ENCODE data around the gene ARHGAP23. TPM values are rescaled to one million over a fixed set of nuclear protein-coding genes. Genes with fewer than 3 reads are reported as not detected.

Gene ARHGAP23
- total RNA-seq, 1 experiment from 2014 or later = 32.0 TPM

GRCh38 chr17:38551121-38551520 lies 122.9 kb downstream of the ARHGAP23 start:
- DNase-seq (ENCODE audit: low read depth) = no peak

GRCh38 chr17:38552343-38552742 lies 124.1 kb downstream of the ARHGAP23 start:
- no peak for DNase-seq (ENCODE audit: low read depth)

DNA sequence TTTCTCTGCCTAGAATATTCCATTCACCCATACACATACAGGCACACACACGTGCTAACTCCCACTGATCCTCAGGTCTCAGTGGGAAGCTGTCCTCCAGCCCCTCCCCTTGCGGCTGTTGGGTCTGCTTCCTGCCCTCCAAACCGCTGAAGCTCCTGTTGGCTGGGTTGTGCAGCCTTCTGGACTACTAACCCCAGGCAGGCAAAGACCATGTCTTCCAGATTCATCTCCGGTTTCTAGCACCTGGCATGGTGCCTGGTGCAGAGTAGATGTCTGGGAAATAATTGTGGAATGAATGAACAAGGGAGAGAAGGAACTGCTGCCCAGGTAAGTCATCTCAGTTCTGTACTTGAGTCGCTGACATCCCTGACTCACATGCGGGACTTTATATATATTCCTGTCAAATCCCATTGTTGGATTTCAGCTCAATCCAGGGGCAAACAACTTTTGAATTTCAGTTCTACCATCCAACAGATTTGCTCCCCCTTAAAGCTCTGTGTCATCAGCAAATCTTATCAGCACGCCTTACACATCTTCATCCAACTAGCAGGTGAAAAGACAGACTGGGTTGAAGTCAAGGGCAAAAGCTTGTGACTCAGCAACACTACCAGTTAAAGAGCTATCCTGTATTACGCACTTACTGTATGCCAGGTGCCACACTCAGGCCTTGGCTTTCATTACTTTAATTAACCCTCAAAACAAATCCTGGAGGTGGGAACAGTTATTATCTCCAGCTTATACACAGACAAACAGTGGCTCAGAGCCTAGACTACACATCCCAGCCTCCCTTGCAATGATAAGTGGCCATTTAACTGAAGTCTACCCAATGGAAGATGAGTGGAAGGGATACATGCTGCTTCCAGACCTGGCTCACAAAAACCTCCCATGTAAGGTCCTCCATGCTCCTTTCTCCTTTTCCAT lies 126.4 kb downstream of the ARHGAP23 start:
- peak; percentile 53 for DNase-seq (ENCODE audit: low read depth)

- no peak for DNase-seq (ENCODE audit: low read depth)
These were observed 128.0 kb downstream of the ARHGAP23 start for GRCh38 chr17:38556239-38556638.

- no peak for DNase-seq (ENCODE audit: low read depth)
These were observed 129.1 kb downstream of the ARHGAP23 start for GRCh38 chr17:38557396-38557795.

- DNase-seq (ENCODE audit: low read depth) = peak; percentile 87
These were observed 129.8 kb downstream of the ARHGAP23 start for GRCh38 chr17:38557836-38558727.

GRCh38 chr17:38558728-38559050 lies 130.4 kb downstream of the ARHGAP23 start:
- no peak for DNase-seq (ENCODE audit: low read depth)

DNA sequence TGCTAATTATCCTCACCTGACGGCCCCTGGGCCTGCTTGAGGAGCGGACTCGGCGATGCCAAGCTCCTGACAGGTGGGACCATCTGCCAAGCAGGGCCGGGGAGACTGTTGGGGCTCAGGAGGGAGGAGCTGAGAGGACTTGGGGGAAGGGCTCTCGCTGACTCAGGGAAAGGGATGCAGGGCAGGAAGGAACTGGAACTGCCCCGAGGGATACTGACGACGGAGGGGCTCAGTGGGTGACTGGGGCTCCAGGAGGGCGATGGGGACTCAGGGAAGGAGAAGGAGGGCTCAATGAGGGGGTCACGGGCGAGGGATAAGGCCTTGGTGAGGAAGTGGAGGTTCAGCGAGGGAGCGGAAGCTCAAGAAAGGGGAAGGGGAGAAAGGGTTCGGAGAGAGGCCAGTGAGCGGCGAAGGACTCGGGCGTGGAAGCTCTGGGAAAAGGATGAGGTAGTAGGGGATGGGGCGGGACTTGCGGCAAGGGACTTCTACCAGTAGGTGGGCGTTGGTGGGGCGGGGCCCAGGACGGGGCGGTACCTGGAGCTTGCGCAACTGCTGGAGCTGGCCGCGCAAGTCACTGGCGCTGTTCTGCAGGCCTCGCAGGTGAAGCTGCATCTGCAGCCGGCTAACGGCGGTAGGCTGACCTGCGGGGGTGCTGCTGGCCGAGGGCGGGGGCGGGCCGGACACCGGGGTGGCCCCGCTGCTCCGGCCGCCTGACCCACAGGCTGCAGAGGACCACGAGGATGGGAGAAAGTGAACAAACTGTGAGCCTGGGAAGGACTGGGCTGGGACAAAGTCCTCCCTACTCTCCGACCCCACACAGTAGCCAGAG lies 131.0 kb downstream of the ARHGAP23 start:
- no peak for DNase-seq (ENCODE audit: low read depth)

GRCh38 chr17:38559880-38560230 lies 131.6 kb downstream of the ARHGAP23 start:
- no peak for DNase-seq (ENCODE audit: low read depth)

GRCh38 chr17:38560503-38561318 lies 132.4 kb downstream of the ARHGAP23 start:
- no peak for DNase-seq (ENCODE audit: low read depth)

- DNase-seq (ENCODE audit: low read depth) = no peak
These were observed 133.4 kb downstream of the ARHGAP23 start for GRCh38 chr17:38561416-38562214.

Other genes starting within 250 kb of the ARHGAP23 start
- not detected in 2 replicates for gene TBC1D3, start 235.9 kb upstream of the ARHGAP23 start, total RNA-seq (2014; rRNA removed; shearing (Covaris generic))
- 43.1 and 48.5 TPM in 2 replicates for gene MRPL45, start 131.3 kb upstream of the ARHGAP23 start, total RNA-seq (2014; rRNA removed; shearing (Covaris generic))
- gene GPR179, start 84.5 kb upstream of the ARHGAP23 start, total RNA-seq (2014; rRNA removed; shearing (Covaris generic)) = not detected in 2 replicates
- gene SOCS7, start 76.6 kb upstream of the ARHGAP23 start, total RNA-seq (2014; rRNA removed; shearing (Covaris generic)) = 3.9 and 9.7 TPM in 2 replicates
- gene SRCIN1, start 177.5 kb downstream of the ARHGAP23 start, total RNA-seq (2014; rRNA removed; shearing (Covaris generic)) = not detected in 2 replicates
- gene EPOP, start 246.5 kb downstream of the ARHGAP23 start, total RNA-seq (2014; rRNA removed; shearing (Covaris generic)) = 1.8 and 4.7 TPM in 2 replicates

Data from M059J (cell line).